HepG2 (cell line): ENCODE results near the gene POP7. TPM values are rescaled to one million over a fixed set of nuclear protein-coding genes. Genes with fewer than 3 reads are reported as not detected.

Experiments used
- ARHGAP35 ChIP-seq: sonication (generic); formaldehyde crosslinking; IDR thresholded peaks from 2 replicates; pipeline ENCODE4 v1.9.0; 2022; ENCODE audit warnings: mild to moderate bottlenecking, inconsistent platforms, moderate library complexity, missing genetic modification reagents, borderline replicate concordance
- ARNTL ChIP-seq: sonication (generic); formaldehyde crosslinking; IDR thresholded peaks from 2 replicates; pipeline ENCODE4 v1.4.0; 2020; ENCODE audit warnings: mild to moderate bottlenecking, missing genetic modification reagents
- BRF2 ChIP-seq: sonication (generic); formaldehyde crosslinking; IDR thresholded peaks from 2 replicates; pipeline ENCODE4 v1.8.1; 2022; ENCODE audit warnings: mild to moderate bottlenecking, missing genetic modification reagents
- GTF2F1 ChIP-seq: fragments of 150-350 bp; IDR thresholded peaks from 2 replicates; pipeline ENCODE4 v1.6.1; 2014; ENCODE audit warnings: low read length
- HHEX ChIP-seq: IDR thresholded peaks from 2 replicates; pipeline ENCODE4 v1.6.1; 2016; ENCODE audit warnings: control low read depth
- HOXD1 ChIP-seq: sonication (generic); formaldehyde crosslinking; IDR thresholded peaks from 2 replicates; pipeline ENCODE4 v1.5.0; 2020; ENCODE audit warnings: missing genetic modification reagents
- KLF13 ChIP-seq: sonication (generic); formaldehyde crosslinking; IDR thresholded peaks from 2 replicates; pipeline ENCODE4 v1.4.0; 2020; ENCODE audit warnings: mild to moderate bottlenecking, missing genetic modification reagents
- MBNL3 ChIP-seq: fragments of 250-450 bp; sonication (Bioruptor Pico); conservative IDR thresholded peaks from 2 replicates; pipeline ENCODE4 v1.8.0; 2022; ENCODE audit warnings: mild to moderate bottlenecking, inconsistent platforms
- NR2C2 ChIP-seq: sonication (generic); formaldehyde crosslinking; IDR thresholded peaks from 2 replicates; pipeline ENCODE4 v1.4.0; 2020; ENCODE audit warnings: missing genetic modification reagents, mild to moderate bottlenecking, moderate library complexity, borderline replicate concordance
- NR2F6 ChIP-seq, 2 experiments: IDR thresholded peaks; 2 replicates each; pipeline ENCODE4 v1.6.1; 2016; ENCODE audit warnings: antibody characterized with exemption in 1 of 2, mild to moderate bottlenecking in 1 of 2
- POLR2AphosphoS2 ChIP-seq: IDR thresholded peaks from 2 replicates; pipeline ENCODE4 v1.6.1; 2011; ENCODE audit warnings: low read depth, low read length, improper control_type of control experiment
- RBM39 ChIP-seq: fragments of 200-400 bp; formaldehyde crosslinking; IDR thresholded peaks from one replicate; pipeline ENCODE4 v1.6.1; 2018; ENCODE audit warnings: antibody characterized with exemption, mild to moderate bottlenecking, low read depth, low read length; ENCODE audit not compliant: poor library complexity, severe bottlenecking
- TBL1XR1 ChIP-seq: fragments of 150-350 bp; IDR thresholded peaks from 2 replicates; pipeline ENCODE4 v1.6.1; 2014; ENCODE audit warnings: borderline replicate concordance, low read length; ENCODE audit not compliant: partially characterized antibody
- TEAD3 ChIP-seq: optimal IDR thresholded peaks from 2 replicates; pipeline ENCODE3; 2016; ENCODE audit warnings: borderline replicate concordance
- TFDP2 ChIP-seq: sonication (generic); formaldehyde crosslinking; IDR thresholded peaks from 2 replicates; pipeline ENCODE4 v1.4.0; 2020; ENCODE audit warnings: missing genetic modification reagents
- ZBTB26 ChIP-seq: IDR thresholded peaks from 2 replicates; pipeline ENCODE4 v1.6.1; 2016; ENCODE audit warnings: missing compliant biosample characterization, missing genetic modification reagents, borderline replicate concordance
- ZFP90 ChIP-seq: sonication (generic); formaldehyde crosslinking; IDR thresholded peaks from 2 replicates; pipeline ENCODE4 v1.8.0; 2022; ENCODE audit warnings: missing genetic modification reagents, mild to moderate bottlenecking, inconsistent platforms, borderline replicate concordance
- ZMAT5 ChIP-seq: sonication (generic); formaldehyde crosslinking; IDR thresholded peaks from 2 replicates; pipeline ENCODE4 v1.5.0; 2020; ENCODE audit warnings: mild to moderate bottlenecking, low read depth, missing genetic modification reagents, borderline replicate concordance
- ZNF3 ChIP-seq: IDR thresholded peaks from 2 replicates; pipeline ENCODE4 v1.7.0; 2017; ENCODE audit warnings: inconsistent platforms
- ZNF317 ChIP-seq: sonication (generic); formaldehyde crosslinking; IDR thresholded peaks from 2 replicates; pipeline ENCODE4 v1.5.0; 2020; ENCODE audit warnings: mild to moderate bottlenecking, missing genetic modification reagents
- ZNF468 ChIP-seq: sonication (generic); formaldehyde crosslinking; IDR thresholded peaks from 2 replicates; pipeline ENCODE4 v1.8.0; 2022; ENCODE audit warnings: mild to moderate bottlenecking, moderate library complexity, missing genetic modification reagents
- ZNF691 ChIP-seq: sonication (generic); formaldehyde crosslinking; IDR thresholded peaks from 2 replicates; pipeline ENCODE4 v1.4.0; 2020; ENCODE audit warnings: missing genetic modification reagents, low read depth, mild to moderate bottlenecking, borderline replicate concordance
- ZNF784 ChIP-seq: sonication (generic); formaldehyde crosslinking; IDR thresholded peaks from 2 replicates; pipeline ENCODE4 v1.5.1; 2020; ENCODE audit warnings: missing genetic modification reagents, mild to moderate bottlenecking, borderline replicate concordance
- polyA plus RNA-seq, 8 experiments: library from polyadenylated mRNA; depleted of rRNA in 3 of 8; stranded (reverse) in 7 of 8; unstranded in 1 of 8; fragments of >200 nt; fragmentation: Illumina TruSeq in 4 of 8; extraction: Trizol in 4 of 8; gene quantifications; 2 replicates each; pipeline versions ENCODE4 v1.2.1 to v1.2.3, GENCODE V29; 2011 to 2016; ENCODE audit warnings: low read depth in 4 of 8, missing spikeins in 1 of 8, mixed read lengths in 1 of 8; ENCODE audit not compliant: insufficient read depth in 1 of 8
- total RNA-seq, 5 experiments: library from RNA; depleted of rRNA; stranded (reverse); fragments of >200 nt; fragmentation: Illumina TruSeq; extraction: Trizol; gene quantifications; 2 replicates each; pipeline ENCODE4 v1.2.3, GENCODE V29; 2016; ENCODE audit warnings: low read depth in 1 of 5

POP7 gene
- total and polyA plus RNA-seq, 2 of the 13 experiments (the other 11 are each of a cell fraction or from before 2014, with no cell fraction given), result 63.9 to 91.1 TPM

GRCh38 chr7:100673302-100673941 lies 32.5 kb upstream of the POP7 start, which contains the start of gene GNB2 (continued):
- TF ChIP-seq BRF2 (CRISPR knock-in tag), result no peak
- TF ChIP-seq RBM39, result no peak
- no peak; the same call in 1 of the 2 replicates for TF ChIP-seq ZNF784 (CRISPR knock-in tag)
- TF ChIP-seq ARHGAP35 (CRISPR knock-in tag), result no peak
- peak; percentile 87 for TF ChIP-seq TEAD3
- no peak for TF ChIP-seq ZFP90 (CRISPR knock-in tag)
- no peak for TF ChIP-seq ZNF468
- TF ChIP-seq KLF13 (CRISPR knock-in tag), result no peak
- TF ChIP-seq TBL1XR1, result peak; percentile 60
- TF ChIP-seq ZNF3, result no peak
- no peak for TF ChIP-seq MBNL3 (CRISPR knock-in tag)
- no peak for TF ChIP-seq NR2F6 (IDR thresholded peaks at IDR 0.05)
- TF ChIP-seq NR2F6 (CRISPR knock-in tag; IDR thresholded peaks at IDR 0.05), result peak; percentile 36; the same call in 1 of the 2 replicates
- TF ChIP-seq HOXD1 (CRISPR knock-in tag), result peak; percentile 34; the same call in 1 of the 2 replicates
- peak; percentile 87; the same call in 1 of the 2 replicates for TF ChIP-seq GTF2F1
- peak; percentile 79 for TF ChIP-seq TFDP2 (CRISPR knock-in tag)
- TF ChIP-seq ZBTB26, result peak; percentile 33; the same call in 1 of the 2 replicates
- TF ChIP-seq ZNF317 (CRISPR knock-in tag), result 0 out of 2 replicates have a peak, but pooled peaks have one; percentile 71
- TF ChIP-seq ZMAT5 (CRISPR knock-in tag), result no peak
- no peak for TF ChIP-seq NR2C2 (CRISPR knock-in tag)
- no peak for TF ChIP-seq HHEX (CRISPR knock-in tag)
- TF ChIP-seq ZNF691, result 0 out of 2 replicates have a peak, but pooled peaks have one; percentile 27
- no peak for TF ChIP-seq ARNTL (CRISPR knock-in tag)
- TF ChIP-seq POLR2AphosphoS2, result no peak
